ENCODE data around the gene DNAJC19.
"Not testable (repeated sequence)": the region's sequence is repeated elsewhere in the genome, so short reads cannot be mapped to it uniquely, and the experiment has no call there.

Gene DNAJC19

GRCh38 chr3:180989291-180990163 lies at the start of gene DNAJC19:
Gene DNAJC19, minus strand, starts transcription at chr3:180989736. Its CDS starts 134 bp downstream, at chr3:180989602.
- in situ Hi-C loops (cut with MboI; ENCODE audit: low sequenced_read_pairs): no loop called here

GRCh38 chr3:181030948-181031347 lies 41.4 kb upstream of the DNAJC19 start:
- in situ Hi-C loops (cut with MboI; ENCODE audit: low sequenced_read_pairs): no loop called here

GRCh38 chr3:181025204-181025603 lies 35.7 kb upstream of the DNAJC19 start:
- in situ Hi-C loops (cut with MboI; ENCODE audit: low sequenced_read_pairs): no loop called here

GRCh38 chr3:181017690-181018089 lies 28.2 kb upstream of the DNAJC19 start:
- in situ Hi-C loops (cut with MboI; ENCODE audit: low sequenced_read_pairs): no loop called here

GRCh38 chr3:181009225-181009624 lies 19.7 kb upstream of the DNAJC19 start:
- in situ Hi-C loops (cut with MboI; ENCODE audit: low sequenced_read_pairs): no loop called here

- in situ Hi-C loops (cut with MboI; ENCODE audit: low sequenced_read_pairs): no loop called here
Measured at GRCh38 chr3:181008796-181009195, 19.3 kb upstream of the DNAJC19 start.

GRCh38 chr3:181007262-181007661 lies 17.7 kb upstream of the DNAJC19 start:
- in situ Hi-C loops (cut with MboI; ENCODE audit: low sequenced_read_pairs): no loop called here

- in situ Hi-C loops (cut with MboI; ENCODE audit: low sequenced_read_pairs): no loop called here
Measured at GRCh38 chr3:181006541-181006940, 17.0 kb upstream of the DNAJC19 start.

GRCh38 chr3:181003469-181003868 lies 13.9 kb upstream of the DNAJC19 start:
- in situ Hi-C loops (cut with MboI; ENCODE audit: low sequenced_read_pairs): not testable (repeated sequence)

- in situ Hi-C loops (cut with MboI; ENCODE audit: low sequenced_read_pairs): not testable (repeated sequence)
Measured at GRCh38 chr3:181002331-181002730, 12.8 kb upstream of the DNAJC19 start.

GRCh38 chr3:180996415-180996932 lies 6.9 kb upstream of the DNAJC19 start:
- in situ Hi-C loops (cut with MboI; ENCODE audit: low sequenced_read_pairs): no loop called here

- in situ Hi-C loops (cut with MboI; ENCODE audit: low sequenced_read_pairs): no loop called here
Measured at GRCh38 chr3:180990505-180990904, 969 bp upstream of the DNAJC19 start.

GRCh38 chr3:180987344-180987743 lies 2.2 kb downstream of the DNAJC19 start:
- in situ Hi-C loops (cut with MboI; ENCODE audit: low sequenced_read_pairs): no loop called here

GRCh38 chr3:180986366-180986765 lies 3.2 kb downstream of the DNAJC19 start:
- in situ Hi-C loops (cut with MboI; ENCODE audit: low sequenced_read_pairs): not testable (repeated sequence)

GRCh38 chr3:180983136-180983535 lies 6.4 kb downstream of the DNAJC19 start:
- in situ Hi-C loops (cut with MboI; ENCODE audit: low sequenced_read_pairs): no loop called here

- in situ Hi-C loops (cut with MboI; ENCODE audit: low sequenced_read_pairs): no loop called here
Measured at GRCh38 chr3:180981912-180982311, 7.6 kb downstream of the DNAJC19 start.

GRCh38 chr3:180980611-180981010 lies 8.9 kb downstream of the DNAJC19 start:
- in situ Hi-C loops (cut with MboI; ENCODE audit: low sequenced_read_pairs): no loop called here

- in situ Hi-C loops (cut with MboI; ENCODE audit: low sequenced_read_pairs): no loop called here
Measured at GRCh38 chr3:180979961-180980360, 9.6 kb downstream of the DNAJC19 start.

- in situ Hi-C loops (cut with MboI; ENCODE audit: low sequenced_read_pairs): no loop called here
Measured at GRCh38 chr3:180977498-180977897, 12.0 kb downstream of the DNAJC19 start.

GRCh38 chr3:180974286-180974685 lies 15.2 kb downstream of the DNAJC19 start:
- in situ Hi-C loops (cut with MboI; ENCODE audit: low sequenced_read_pairs): no loop called here

- in situ Hi-C loops (cut with MboI; ENCODE audit: low sequenced_read_pairs): no loop called here
Measured at GRCh38 chr3:180973543-180973942, 16.0 kb downstream of the DNAJC19 start.

GRCh38 chr3:180970931-180971330 lies 18.6 kb downstream of the DNAJC19 start:
- in situ Hi-C loops (cut with MboI; ENCODE audit: low sequenced_read_pairs): no loop called here

All from HL-60/S4 (cell line).